Astrocyte (in vitro differentiated cells and primary cell): ENCODE results near the gene UBAP1.
"Not testable (repeated sequence)": the region's sequence is repeated elsewhere in the genome, so short reads cannot be mapped to it uniquely, and the experiment has no call there.

ENCODE experiments used
- EZH2 ChIP-seq: IDR thresholded peaks from 2 replicates; pipeline ENCODE4 v1.6.1; 2012; ENCODE audit warnings: mild to moderate bottlenecking, low read length, inconsistent platforms; ENCODE audit not compliant: insufficient read depth
- TF ChIP-seq, protein P1 (sequence below): IDR thresholded peaks from 2 replicates; pipeline ENCODE4 v1.5.1; 2011; ENCODE audit warnings: low read depth, mild to moderate bottlenecking, inconsistent platforms, low read length, moderate library complexity; ENCODE audit not compliant: insufficient read depth

DNA sequence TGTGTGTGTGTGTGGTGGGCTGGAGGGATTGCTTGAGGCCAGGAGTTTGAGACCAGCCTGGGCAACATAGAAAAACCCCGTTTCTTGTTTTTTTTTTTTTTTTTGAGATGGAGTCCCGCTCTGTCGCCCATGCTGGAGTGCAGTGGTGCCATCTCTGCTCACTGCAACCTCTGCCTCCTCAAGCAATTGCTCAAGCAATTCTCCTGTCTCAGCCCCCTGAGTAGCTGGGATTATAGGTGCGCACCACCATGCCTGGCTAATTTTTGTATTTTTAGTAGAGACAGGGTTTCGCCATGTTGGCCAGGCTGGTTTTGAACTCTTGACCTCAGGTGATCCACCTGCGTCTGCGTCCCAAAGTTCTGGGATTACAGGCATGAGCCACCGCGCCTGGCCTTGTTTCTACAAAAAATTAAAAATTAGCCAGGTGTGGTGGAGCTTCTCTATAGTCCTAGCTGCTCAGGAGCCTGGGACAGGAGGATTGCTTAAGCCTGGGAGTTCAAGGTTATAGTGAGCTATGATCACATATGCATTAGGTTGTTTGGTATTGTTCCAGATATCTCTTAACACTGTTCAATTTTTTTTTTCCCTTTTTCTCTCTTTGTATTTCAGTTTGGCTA is 47.4 kb downstream of the UBAP1 start:
- TF ChIP-seq, protein P1, sequence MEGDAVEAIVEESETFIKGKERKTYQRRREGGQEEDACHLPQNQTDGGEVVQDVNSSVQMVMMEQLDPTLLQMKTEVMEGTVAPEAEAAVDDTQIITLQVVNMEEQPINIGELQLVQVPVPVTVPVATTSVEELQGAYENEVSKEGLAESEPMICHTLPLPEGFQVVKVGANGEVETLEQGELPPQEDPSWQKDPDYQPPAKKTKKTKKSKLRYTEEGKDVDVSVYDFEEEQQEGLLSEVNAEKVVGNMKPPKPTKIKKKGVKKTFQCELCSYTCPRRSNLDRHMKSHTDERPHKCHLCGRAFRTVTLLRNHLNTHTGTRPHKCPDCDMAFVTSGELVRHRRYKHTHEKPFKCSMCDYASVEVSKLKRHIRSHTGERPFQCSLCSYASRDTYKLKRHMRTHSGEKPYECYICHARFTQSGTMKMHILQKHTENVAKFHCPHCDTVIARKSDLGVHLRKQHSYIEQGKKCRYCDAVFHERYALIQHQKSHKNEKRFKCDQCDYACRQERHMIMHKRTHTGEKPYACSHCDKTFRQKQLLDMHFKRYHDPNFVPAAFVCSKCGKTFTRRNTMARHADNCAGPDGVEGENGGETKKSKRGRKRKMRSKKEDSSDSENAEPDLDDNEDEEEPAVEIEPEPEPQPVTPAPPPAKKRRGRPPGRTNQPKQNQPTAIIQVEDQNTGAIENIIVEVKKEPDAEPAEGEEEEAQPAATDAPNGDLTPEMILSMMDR, result not testable (repeated sequence)
- TF ChIP-seq EZH2, result not testable (repeated sequence)
